HepG2 (cell line): ENCODE measurements around the gene ARHGEF39. TPM values are rescaled to one million over a fixed set of nuclear protein-coding genes. Genes with fewer than 3 reads are reported as not detected.

Source experiments
- ATAC-seq: fragments of 200-7000 bp; cut with Tn5 transposase; 3 replicates; pipeline ENCODE4 v1.9.1; 2020; ENCODE audit warnings: mild to moderate bottlenecking, moderate library complexity
- BruUV-seq: library from RNA; stranded (reverse); fragments of 400-500 nt; replicated peaks from 2 replicates; lab custom pipeline; 2021; lab: Mats Ljungman, UMichigan
- CTCF ChIA-PET: fragments of 300-600 bp; formaldehyde crosslinking; extraction: SDS; loops from one replicate; lab custom pipeline; 2021; ENCODE audit warnings: low total read pairs, inconsistent platforms, low intra/inter-chr PET ratio; lab: Yijun Ruan, JAX
- POLR2A ChIA-PET: fragments of 350-600 bp; sonication (Branson Sonifier 250); formaldehyde crosslinking; loops from one replicate; lab custom pipeline; 2020; ENCODE audit warnings: antibody characterized with exemption, inconsistent platforms; lab: Yijun Ruan, JAX
- DNase-seq: peaks from one replicate; pipeline ENCODE4 v3.0.0-alpha.2; 2015; ENCODE audit warnings: low spot score
- FAIRE-seq: peaks from 3 replicates; lab custom pipeline; 2011; peaks lifted over from hg19 to GRCh38; lab: Jason Lieb, UNC
- H2AFZ ChIP-seq: one replicate; pipeline ENCODE4 v1.6.1; 2011; ENCODE audit warnings: low read length, inconsistent platforms
- H3K27ac ChIP-seq: fragments of 300-600 bp; 3 replicates; pipeline ENCODE4 v1.8.0; 2011; ENCODE audit warnings: mixed run types, mild to moderate bottlenecking, mixed read lengths, low read length, inconsistent platforms; ENCODE audit not compliant: insufficient read depth; ENCODE audit errors: extremely low read length
- H3K27me3 ChIP-seq, 2 experiments: fragments of 200-600 bp in 1 of 2; 2 replicates in 1 of 2; 3 replicates in 1 of 2; pipeline versions ENCODE4 v1.6.0 to v1.8.0; 2011; ENCODE audit warnings: low read length in 2 of 2, mild to moderate bottlenecking in 2 of 2, moderate library complexity in 2 of 2, inconsistent platforms in 1 of 2; ENCODE audit not compliant: insufficient read depth in 2 of 2, control insufficient read depth in 1 of 2
- H3K36me3 ChIP-seq, 2 experiments: fragments of 200-600 bp in 1 of 2; replicated peaks in 1 of 2; 2 replicates in 1 of 2; 3 replicates in 1 of 2; pipeline versions ENCODE4 v1.5.1 to v1.8.0; 2011; ENCODE audit warnings: low read length in 2 of 2, inconsistent platforms in 1 of 2; ENCODE audit not compliant: insufficient read depth in 2 of 2, control insufficient read depth in 1 of 2
- H3K4me1 ChIP-seq: 2 replicates; pipeline ENCODE4 v1.5.1; 2012; ENCODE audit warnings: low read length, inconsistent platforms; ENCODE audit not compliant: insufficient read depth
- H3K4me2 ChIP-seq: 2 replicates; pipeline ENCODE4 v1.6.0; 2011; ENCODE audit warnings: low read depth, low read length, inconsistent platforms
- H3K4me3 ChIP-seq, 3 experiments: fragments of 200-600 bp in 1 of 3; sonication (generic), shearing (Covaris generic) in 1 of 3; replicated peaks in 1 of 3; 2 replicates each; pipeline ENCODE4 v1.5.1; 2011 to 2016; ENCODE audit warnings: low read length in 3 of 3, inconsistent platforms in 2 of 3, low read depth in 2 of 3, mild to moderate bottlenecking in 2 of 3, control low read depth in 1 of 3, mixed read lengths in 1 of 3; ENCODE audit not compliant: insufficient read depth in 1 of 3
- H3K79me2 ChIP-seq: one replicate; pipeline ENCODE4 v1.6.1; 2011; ENCODE audit warnings: low read length, inconsistent platforms; ENCODE audit not compliant: insufficient read depth
- H3K9ac ChIP-seq: 2 replicates; pipeline ENCODE4 v1.6.0; 2011; ENCODE audit warnings: mild to moderate bottlenecking, low read depth, low read length, inconsistent platforms; ENCODE audit not compliant: insufficient read depth
- H3K9me3 ChIP-seq: 2 replicates; pipeline ENCODE4 v1.5.1; 2012; ENCODE audit warnings: mild to moderate bottlenecking, low read length
- H4K20me1 ChIP-seq: 2 replicates; pipeline ENCODE4 v1.6.0; 2011; ENCODE audit warnings: inconsistent platforms, mild to moderate bottlenecking, low read length, moderate library complexity; ENCODE audit not compliant: insufficient read depth
- CENPX ChIP-seq: sonication (generic); formaldehyde crosslinking; IDR thresholded peaks from 2 replicates; pipeline ENCODE4 v1.9.0; 2021; ENCODE audit warnings: mild to moderate bottlenecking, missing genetic modification reagents, moderate library complexity
- DNMT1 ChIP-seq: sonication (generic); formaldehyde crosslinking; IDR thresholded peaks from 2 replicates; pipeline ENCODE4 v1.5.1; 2020; ENCODE audit warnings: mild to moderate bottlenecking, missing genetic modification reagents
- DPF2 ChIP-seq: sonication (generic); formaldehyde crosslinking; IDR thresholded peaks from 2 replicates; pipeline ENCODE4 v1.4.0; 2020; ENCODE audit warnings: mild to moderate bottlenecking, low read depth, missing genetic modification reagents, borderline replicate concordance
- ELK4 ChIP-seq: sonication (generic); formaldehyde crosslinking; IDR thresholded peaks from 2 replicates; pipeline ENCODE4 v1.9.0; 2021; ENCODE audit warnings: missing genetic modification reagents, borderline replicate concordance
- HDAC2 ChIP-seq: sonication (generic); formaldehyde crosslinking; IDR thresholded peaks from 2 replicates; pipeline ENCODE4 v1.4.0; 2020; ENCODE audit warnings: missing genetic modification reagents
- HINFP ChIP-seq: sonication (generic); formaldehyde crosslinking; IDR thresholded peaks from 2 replicates; pipeline ENCODE4 v1.4.0; 2020; ENCODE audit warnings: low read depth, mild to moderate bottlenecking, missing genetic modification reagents
- KLF6 ChIP-seq: IDR thresholded peaks from 2 replicates; pipeline ENCODE4 v1.8.0; 2016; ENCODE audit warnings: missing biosample characterization, missing genetic modification reagents
- MYPOP ChIP-seq: sonication (generic); formaldehyde crosslinking; IDR thresholded peaks from 2 replicates; pipeline ENCODE4 v1.8.1; 2023; ENCODE audit warnings: mild to moderate bottlenecking, moderate library complexity, missing genetic modification reagents
- NONO ChIP-seq, 2 experiments: fragments of 450-650 bp in 1 of 2; sonication (generic) in 1 of 2; formaldehyde crosslinking in 1 of 2; IDR thresholded peaks in 1 of 2; conservative IDR thresholded peaks in 1 of 2; 2 replicates each; pipeline versions ENCODE4 v1.6.1 to v1.8.0; 2017 to 2022; ENCODE audit warnings: mild to moderate bottlenecking in 1 of 2, missing genetic modification reagents in 1 of 2, moderate library complexity in 1 of 2
- PHF20 ChIP-seq: sonication (generic); formaldehyde crosslinking; IDR thresholded peaks from 2 replicates; pipeline ENCODE4 v1.5.0; 2020; ENCODE audit warnings: mild to moderate bottlenecking, missing genetic modification reagents
- SALL1 ChIP-seq: sonication (generic); formaldehyde crosslinking; IDR thresholded peaks from 2 replicates; pipeline ENCODE4 v1.8.0; 2022; ENCODE audit warnings: mild to moderate bottlenecking, missing genetic modification reagents
- ZNF792 ChIP-seq: IDR thresholded peaks from 2 replicates; pipeline ENCODE4 v1.6.1; 2016
- WGBS: methylation state at CpG from one replicate; pipeline ENCODE4 v1.1.6; 2017; ENCODE audit warnings: low lambda C conversion rate; 5-methylcytosine and 5-hydroxymethylcytosine counted together
- in situ Hi-C: cut with HindIII; loops from 2 replicates; pipeline ENCODE4 v1.10.0; 2017; ENCODE audit warnings: low pct_unique_long_range_greater_than_20kb; ENCODE audit not compliant: extremely low pct_ligation_motif_present
- intact Hi-C: fragments of 100-400 bp; cut with micrococcal nuclease; formaldehyde crosslinking; loops from one replicate; pipeline ENCODE4 v1.10.0; 2022; ENCODE audit not compliant: unreplicated experiment
- polyA plus RNA-seq, 8 experiments: library from polyadenylated mRNA; depleted of rRNA in 3 of 8; stranded (reverse) in 7 of 8; unstranded in 1 of 8; fragments of >200 nt; fragmentation: Illumina TruSeq in 4 of 8; extraction: Trizol in 4 of 8; gene quantifications; 2 replicates each; pipeline versions ENCODE4 v1.2.1 to v1.2.3, GENCODE V29; 2011 to 2016; ENCODE audit warnings: low read depth in 4 of 8, missing spikeins in 1 of 8, mixed read lengths in 1 of 8; ENCODE audit not compliant: insufficient read depth in 1 of 8
- total RNA-seq, 5 experiments: library from RNA; depleted of rRNA; stranded (reverse); fragments of >200 nt; fragmentation: Illumina TruSeq; extraction: Trizol; gene quantifications; 2 replicates each; pipeline ENCODE4 v1.2.3, GENCODE V29; 2016; ENCODE audit warnings: low read depth in 1 of 5

The ARHGEF39 gene
- total and polyA plus RNA-seq, 2 of the 13 experiments (the other 11 are each of a cell fraction or from before 2014, with no cell fraction given) = 11.2 to 12.3 TPM

- TF ChIP-seq KLF6 (CRISPR knock-in tag) (peak; percentile 58), SALL1 (CRISPR knock-in tag) (peak; percentile 68), NONO (IDR thresholded peaks at IDR 0.05) (no peak), NONO (CRISPR knock-in tag; conservative IDR thresholded peaks at IDR 0.05) (peak; percentile 84), CENPX (no peak), ELK4 (no peak), ZNF792 (CRISPR knock-in tag) (no peak)
- TF ChIP-seq, all 625 proteins: peak for 177
Measured at GRCh38 chr9:35658137-35658967, 6.6 kb downstream of the ARHGEF39 start, which contains the start of gene CCDC107 (continued).

- no peaks in the 10 kb centered on the region for H4K20me1 ChIP-seq
- ChIA-PET CTCF (interaction anchor here (1.7 kb wide), 2 partner anchors 11 to 38 kb away, joined by 8 to 9 read pairs; no protein-coding TSS in a partner anchor), POLR2A (interaction anchor here (0.7 to 6.3 kb wide), 14 partner anchors 10 to 496 kb away, joined by 3 to 68 read pairs (median 5); partner anchors contain the start of genes CREB3, GBA2, HINT2 and RGP1)
- peak within 1 kb of the TSS; percentile 98 for H3K9ac ChIP-seq
- DNase-seq (peak; percentile 99), FAIRE-seq (peak; percentile 86), ATAC-seq (peak; percentile 90)
- H2AFZ ChIP-seq = peak within 1 kb of the TSS; percentile 59
- peak within 1 kb of the TSS; percentile 82 for H3K4me2 ChIP-seq
- no peaks in the 10 kb centered on the region; a peak in 2 of 5 replicates for H3K27me3 ChIP-seq
- peak within 1 kb of the TSS; percentile 66 to 89 (median 85) for H3K4me3 ChIP-seq
- intact Hi-C loops (loop anchor here (1.0 kb wide), 4 partner anchors 11 to 92 kb away; partner anchors contain the start of genes CREB3, GBA2, RGP1 and TLN1), in situ Hi-C loops (loop anchor here (10.0 kb wide), 1 partner anchor 543 kb away; the partner anchor contains the start of gene ATOSB)
- H3K4me1 ChIP-seq = peaks cover 71% of the 10 kb centered on the region
- peaks cover 5 to 6% of the 10 kb centered on the region in 2 experiments; a peak in 3 of 5 replicates for H3K36me3 ChIP-seq
- peak within 1 kb of the TSS; percentile 100 for H3K27ac ChIP-seq
- WGBS = under 1% methylated on average over 13 of the region's 42 CpGs
- H3K79me2 ChIP-seq = peaks cover 6% of the 10 kb centered on the region
- BruUV-seq = TSS peak; percentile 85
- no peaks in the 10 kb centered on the region for H3K9me3 ChIP-seq
- TF ChIP-seq PHF20 (CRISPR knock-in tag) (peak; percentile 68), MYPOP (peak; percentile 96), DPF2 (CRISPR knock-in tag) (peak; percentile 64; the same call in 1 of the 2 replicates), HINFP (CRISPR knock-in tag) (peak; percentile 98), DNMT1 (CRISPR knock-in tag) (peak; percentile 91; the same call in 1 of the 2 replicates), HDAC2 (peak; percentile 97)
Measured at GRCh38 chr9:35657546-35658136, 7.4 kb downstream of the ARHGEF39 start, which contains the start of gene RMRP. RMRP (minus strand) TSS chr9:35658019.
